GM12874 (cell line): ENCODE measurements around the gene GBF1.
A peak's percentile ranks its signal among the peaks of the same experiment; 100 is the strongest.

ENCODE experiments used
- TF ChIP-seq, protein P1 (sequence below): IDR thresholded peaks from 2 replicates; pipeline ENCODE4 v1.5.1; 2011; ENCODE audit warnings: low read depth, mild to moderate bottlenecking, control low read depth, low read length, moderate library complexity; ENCODE audit not compliant: insufficient read depth

GBF1 gene

DNA sequence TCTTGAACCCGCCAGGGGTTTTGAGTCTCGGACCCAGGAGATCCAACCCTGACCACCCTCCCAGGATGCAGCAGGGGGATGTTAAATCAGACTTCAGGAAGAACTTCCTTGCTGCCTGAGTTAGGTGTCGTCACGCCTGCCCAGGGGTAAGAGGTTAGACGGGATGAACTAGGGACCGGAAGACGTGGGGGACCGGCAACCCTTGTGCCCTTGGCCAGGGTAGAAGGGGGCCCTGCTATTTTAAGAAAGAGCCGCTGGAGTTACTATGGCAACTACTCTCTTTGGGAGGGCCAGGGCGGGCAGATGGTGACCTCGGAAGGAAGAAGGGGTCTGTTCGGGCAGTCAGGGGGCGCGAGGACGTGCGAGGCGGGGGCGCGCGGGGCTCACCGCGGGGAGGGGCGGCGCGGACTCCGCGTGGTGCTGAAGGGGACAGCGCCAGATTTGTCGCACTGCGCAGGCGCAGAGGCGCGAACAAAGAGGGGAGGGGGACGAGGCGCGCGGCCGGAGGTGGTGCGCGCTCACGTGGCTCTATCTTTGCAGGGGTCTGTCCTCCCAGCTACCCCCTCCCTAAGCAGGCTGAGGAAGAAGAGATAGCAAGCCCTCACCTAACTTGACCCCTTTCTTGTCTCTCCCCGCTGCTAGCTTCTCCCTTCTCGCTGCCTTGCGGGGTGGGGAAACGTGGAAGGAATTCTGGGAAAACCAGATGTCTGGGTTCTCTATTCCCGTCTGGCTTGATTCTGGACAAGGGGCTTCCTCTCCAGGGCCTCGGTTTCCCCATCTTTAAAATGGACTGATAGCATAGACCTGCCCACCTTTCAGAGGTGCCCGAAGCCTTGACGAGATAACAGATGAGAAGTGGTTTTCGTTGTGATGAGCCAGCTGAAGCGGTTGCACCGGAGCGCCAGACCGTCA, 174.2 kb downstream of the GBF1 start:
- TF ChIP-seq, protein P1, sequence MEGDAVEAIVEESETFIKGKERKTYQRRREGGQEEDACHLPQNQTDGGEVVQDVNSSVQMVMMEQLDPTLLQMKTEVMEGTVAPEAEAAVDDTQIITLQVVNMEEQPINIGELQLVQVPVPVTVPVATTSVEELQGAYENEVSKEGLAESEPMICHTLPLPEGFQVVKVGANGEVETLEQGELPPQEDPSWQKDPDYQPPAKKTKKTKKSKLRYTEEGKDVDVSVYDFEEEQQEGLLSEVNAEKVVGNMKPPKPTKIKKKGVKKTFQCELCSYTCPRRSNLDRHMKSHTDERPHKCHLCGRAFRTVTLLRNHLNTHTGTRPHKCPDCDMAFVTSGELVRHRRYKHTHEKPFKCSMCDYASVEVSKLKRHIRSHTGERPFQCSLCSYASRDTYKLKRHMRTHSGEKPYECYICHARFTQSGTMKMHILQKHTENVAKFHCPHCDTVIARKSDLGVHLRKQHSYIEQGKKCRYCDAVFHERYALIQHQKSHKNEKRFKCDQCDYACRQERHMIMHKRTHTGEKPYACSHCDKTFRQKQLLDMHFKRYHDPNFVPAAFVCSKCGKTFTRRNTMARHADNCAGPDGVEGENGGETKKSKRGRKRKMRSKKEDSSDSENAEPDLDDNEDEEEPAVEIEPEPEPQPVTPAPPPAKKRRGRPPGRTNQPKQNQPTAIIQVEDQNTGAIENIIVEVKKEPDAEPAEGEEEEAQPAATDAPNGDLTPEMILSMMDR = no peak

DNA sequence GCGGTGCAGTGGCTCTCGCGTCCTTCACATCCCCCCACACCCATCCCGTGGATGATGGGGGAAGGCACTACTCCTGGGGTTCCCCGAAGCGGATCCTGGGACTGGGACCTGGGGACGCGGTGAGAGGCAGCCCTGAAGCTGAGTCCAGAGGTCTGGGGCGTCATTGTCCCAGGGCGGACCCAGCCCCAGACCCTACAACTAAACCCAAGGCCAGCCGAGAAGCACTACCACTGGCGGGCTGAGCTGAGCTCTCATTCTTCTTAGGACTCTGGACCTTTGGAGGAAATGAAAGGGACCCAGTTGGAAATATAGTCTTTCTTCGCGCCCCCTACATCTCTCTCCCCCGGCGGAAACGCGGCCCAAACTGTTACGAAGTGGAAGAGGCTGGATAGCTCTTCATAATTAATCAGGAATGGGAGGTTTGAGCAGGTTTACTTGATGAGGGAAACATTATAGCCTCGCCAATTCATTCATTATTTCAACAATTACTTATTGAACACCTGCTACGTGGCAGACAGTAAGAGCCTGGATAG, 174.9 kb downstream of the GBF1 start:
- TF ChIP-seq, protein P1 = no peak

DNA sequence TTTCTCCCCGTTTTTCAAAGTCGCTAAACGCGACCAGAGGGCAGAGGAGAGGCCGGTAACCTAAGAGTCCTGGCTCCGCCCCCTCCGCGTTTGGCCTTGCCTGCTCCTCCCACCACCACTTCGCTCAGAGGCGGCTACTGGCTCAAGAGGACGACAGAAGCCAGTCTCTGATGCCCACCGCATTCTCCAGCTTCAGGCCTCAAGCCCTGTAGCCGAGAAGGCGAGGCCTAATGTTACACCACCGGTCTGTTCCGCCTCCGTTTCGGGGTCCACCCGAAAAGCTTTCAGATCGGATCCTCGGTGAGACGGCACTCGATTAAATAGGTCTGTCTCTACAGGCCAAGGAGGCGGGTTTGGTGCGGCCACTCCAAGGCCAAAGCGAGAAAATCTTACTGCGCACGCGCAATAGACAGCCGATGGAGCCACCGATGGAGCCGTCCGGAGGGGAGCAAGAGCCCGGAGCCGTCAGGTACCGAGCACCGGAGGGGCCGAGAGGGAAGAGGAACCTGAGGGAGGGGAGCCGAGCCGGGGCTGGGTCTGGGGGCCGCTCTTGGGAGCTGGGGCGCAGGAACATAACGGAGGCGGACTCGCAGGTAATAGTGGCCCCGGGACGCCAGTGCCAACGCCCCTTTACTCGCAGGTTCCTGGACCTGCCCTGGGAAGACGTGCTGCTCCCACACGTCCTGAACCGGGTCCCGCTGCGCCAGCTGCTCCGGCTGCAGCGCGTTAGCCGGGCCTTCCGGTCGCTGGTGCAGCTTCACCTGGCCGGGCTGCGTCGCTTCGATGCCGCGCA, 175.6 kb downstream of the GBF1 start, which contains the start of gene FBXL15:
Gene FBXL15, plus strand, starts transcription at position 123 of the 793 bp plus-strand sequence. Its CDS starts 294 bp downstream, at position 417.
- TF ChIP-seq, protein P1 = no peak

DNA sequence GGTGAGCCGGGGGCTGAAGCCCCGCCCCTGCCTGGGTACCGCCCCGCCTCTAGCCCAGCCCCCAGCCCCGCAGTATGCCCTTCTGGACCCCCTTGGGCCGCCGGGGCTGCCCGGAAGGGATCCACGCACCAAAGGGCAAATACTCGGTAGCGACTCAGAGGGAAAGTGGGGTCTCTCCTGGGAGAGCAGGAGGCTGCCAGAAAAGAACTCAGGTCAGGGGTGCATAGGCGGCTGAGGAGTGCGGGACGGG, 176.1 kb downstream of the GBF1 start:
- TF ChIP-seq, protein P1 = no peak

DNA sequence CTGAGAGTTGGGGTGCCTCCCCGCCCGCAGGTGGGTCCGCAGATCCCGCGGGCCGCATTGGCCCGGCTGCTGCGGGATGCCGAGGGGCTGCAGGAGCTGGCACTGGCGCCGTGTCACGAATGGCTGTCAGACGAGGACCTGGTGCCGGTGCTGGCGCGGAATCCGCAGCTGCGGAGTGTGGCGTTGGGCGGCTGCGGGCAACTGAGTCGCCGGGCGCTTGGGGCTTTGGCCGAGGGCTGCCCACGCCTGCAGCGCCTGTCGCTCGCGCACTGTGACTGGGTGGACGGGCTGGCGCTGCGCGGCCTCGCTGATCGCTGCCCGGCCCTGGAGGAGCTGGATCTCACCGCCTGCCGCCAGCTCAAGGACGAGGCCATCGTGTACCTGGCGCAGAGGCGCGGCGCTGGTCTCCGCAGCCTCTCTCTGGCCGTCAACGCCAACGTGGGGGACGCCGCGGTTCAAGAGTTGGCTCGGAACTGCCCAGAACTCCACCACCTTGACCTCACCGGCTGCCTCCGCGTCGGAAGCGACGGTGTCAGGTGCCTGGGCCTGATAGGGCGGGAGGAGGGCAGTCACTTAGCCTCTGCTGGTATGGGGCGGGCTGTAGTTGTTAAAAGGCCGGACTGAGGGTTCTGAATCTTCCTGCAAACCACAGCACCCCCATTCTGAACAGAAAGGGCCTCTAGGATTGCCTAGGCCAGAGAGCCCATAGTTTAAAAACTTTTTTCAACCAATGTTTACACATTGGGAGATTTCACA, 176.6 kb downstream of the GBF1 start:
- TF ChIP-seq, protein P1 = no peak

DNA sequence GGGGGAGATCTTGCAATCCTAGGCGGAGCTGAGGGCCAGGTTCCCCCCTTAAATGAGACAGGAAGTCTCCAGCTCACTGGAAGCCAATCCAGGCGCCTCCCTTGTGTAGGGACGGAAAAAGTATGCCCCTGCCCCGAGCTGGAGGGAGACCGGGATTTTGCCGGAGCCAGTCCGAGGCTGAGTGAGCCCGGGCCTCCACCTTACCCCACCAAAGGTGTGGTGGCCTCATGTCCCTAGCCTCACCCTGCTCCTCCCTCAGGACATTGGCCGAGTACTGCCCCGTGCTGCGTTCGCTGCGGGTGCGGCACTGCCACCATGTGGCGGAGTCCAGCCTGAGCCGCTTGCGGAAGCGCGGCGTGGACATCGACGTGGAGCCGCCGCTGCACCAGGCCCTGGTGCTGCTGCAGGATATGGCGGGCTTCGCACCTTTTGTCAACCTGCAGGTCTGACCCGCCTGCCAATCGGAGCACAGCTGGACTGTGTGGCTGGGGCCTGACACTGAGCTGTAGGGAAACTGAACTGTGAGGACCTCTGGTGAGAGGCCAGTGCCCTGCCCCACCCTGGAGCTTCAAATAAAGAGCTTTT, 177.3 kb downstream of the GBF1 start:
- TF ChIP-seq, protein P1 = peak; percentile 87
